ENCODE results near the gene NAALADL2.

GRCh38 chr3:175399156-175399840 lies 540.2 kb downstream of the NAALADL2 start:
- TF ChIP-seq TAF1 (IDR thresholded peaks at IDR 0.05; ENCODE audit: low read depth) = no peak
- no peak for TF ChIP-seq RAD21 (IDR thresholded peaks at IDR 0.05; ENCODE audit: low read depth)
- no peak for TF ChIP-seq FOXM1 (IDR thresholded peaks at IDR 0.05; ENCODE audit: borderline replicate concordance, low read depth)
- TF ChIP-seq MAX (IDR thresholded peaks at IDR 0.05) = no peak
- TF ChIP-seq CREB1 (IDR thresholded peaks at IDR 0.05; ENCODE audit: low read depth) = no peak
- no peak for TF ChIP-seq USF1 (IDR thresholded peaks at IDR 0.05)
- no peak for TF ChIP-seq TEAD4 (IDR thresholded peaks at IDR 0.05)
- no peak for TF ChIP-seq YY1 (IDR thresholded peaks at IDR 0.05; ENCODE audit: low read depth)
- no peak for TF ChIP-seq REST (IDR thresholded peaks at IDR 0.05; ENCODE audit: low read depth)
- no peak for TF ChIP-seq TCF12 (IDR thresholded peaks at IDR 0.05; ENCODE audit: low read depth)
